Heart left ventricle (tissue), 13 donors: ENCODE data around the gene TBC1D1.

Experiments used
- POLR2A ChIP-seq, 2 donors: fragments of 450-650 bp; IDR thresholded peaks; one replicate each; pipeline ENCODE4 v1.6.1; 2017; ENCODE audit warnings: antibody characterized with exemption in 2 of 2, mild to moderate bottlenecking in 2 of 2, moderate library complexity in 2 of 2
- TF ChIP-seq, protein P1 (sequence below), 12 donors: fragments of 200-600 bp; sonication (generic) in 4 of 12; IDR thresholded peaks; one replicate each; pipeline versions ENCODE4 v1.5.0 to v1.8.0; 2018 to 2022; ENCODE audit warnings: antibody characterized with exemption in 12 of 12, mild to moderate bottlenecking in 5 of 12
- donor health status: ischemic (EF 13 %, LVEDD 7.1; RV severe dilation, severe dysfunction).
- donor health status: DM: no; HTN: yes; CAD: no.
- donor health status: DM: no; HTN: no; CAD: no.
- donor health status: ischemic (EF 25% LVEDD 6.9; RV normal size, moderate dysfunction).
- donor health status: ischemic (EF 25% LVEDD 5.7; RV mildly dilated, moderate dysfunction).
- donor health status: ischemic (EF 35%, LVEDD 5.7; RV mildly dilated, moderate dysfunction).
- donor health status: nonischemic (EF 11% LVEDD 7.7; RV severe dilation, severe dysfunction).
- donor health status: DM: yes; HTN: yes; CAD: no.
- donor health status: PGD.
- donor health status: ischemic (EF 29% LVEDD 5.4; RV normal size, mild dysfunction).
- donor health status: nonischemic (EF 23%, LVEDD 6.1; RV moderate dilation, normal function).

DNA sequence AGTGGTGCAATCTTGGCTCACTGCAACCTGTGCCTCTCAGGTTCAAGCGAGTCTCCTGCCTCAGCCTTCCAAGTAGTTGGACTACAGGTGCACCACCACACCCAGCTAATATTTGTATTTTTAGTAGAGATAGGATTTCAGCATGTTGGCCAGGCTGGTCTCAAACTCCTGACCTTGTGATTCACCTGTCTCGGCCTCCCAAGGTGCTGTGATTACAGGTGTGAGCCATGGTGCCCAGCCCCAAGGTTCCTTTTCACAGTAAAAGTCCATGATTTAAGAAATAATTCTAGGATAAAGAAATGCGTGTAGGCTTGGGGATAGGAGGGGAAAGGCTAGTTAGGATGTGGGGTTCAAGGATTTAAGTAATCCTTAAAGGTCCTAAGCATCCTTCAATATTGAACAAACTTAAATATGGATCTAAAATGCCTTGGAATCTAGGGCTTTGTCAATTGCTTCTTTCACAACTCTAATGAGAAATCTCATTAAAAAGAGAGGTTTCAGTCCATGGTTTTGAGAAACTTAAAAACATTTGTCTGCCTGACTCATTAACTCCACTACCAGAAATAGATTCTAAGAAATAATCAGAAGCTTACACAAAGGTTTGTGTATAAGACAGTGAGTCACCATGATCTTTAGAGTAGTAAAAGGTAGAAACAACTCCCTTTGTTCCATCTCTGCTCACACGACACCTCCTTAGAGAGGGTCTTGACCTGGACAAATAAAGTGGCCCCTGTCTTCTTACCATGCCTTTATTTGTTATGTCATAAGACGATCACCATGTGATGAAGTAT, 272.5 kb downstream of the TBC1D1 start:
- TF ChIP-seq, protein P1, sequence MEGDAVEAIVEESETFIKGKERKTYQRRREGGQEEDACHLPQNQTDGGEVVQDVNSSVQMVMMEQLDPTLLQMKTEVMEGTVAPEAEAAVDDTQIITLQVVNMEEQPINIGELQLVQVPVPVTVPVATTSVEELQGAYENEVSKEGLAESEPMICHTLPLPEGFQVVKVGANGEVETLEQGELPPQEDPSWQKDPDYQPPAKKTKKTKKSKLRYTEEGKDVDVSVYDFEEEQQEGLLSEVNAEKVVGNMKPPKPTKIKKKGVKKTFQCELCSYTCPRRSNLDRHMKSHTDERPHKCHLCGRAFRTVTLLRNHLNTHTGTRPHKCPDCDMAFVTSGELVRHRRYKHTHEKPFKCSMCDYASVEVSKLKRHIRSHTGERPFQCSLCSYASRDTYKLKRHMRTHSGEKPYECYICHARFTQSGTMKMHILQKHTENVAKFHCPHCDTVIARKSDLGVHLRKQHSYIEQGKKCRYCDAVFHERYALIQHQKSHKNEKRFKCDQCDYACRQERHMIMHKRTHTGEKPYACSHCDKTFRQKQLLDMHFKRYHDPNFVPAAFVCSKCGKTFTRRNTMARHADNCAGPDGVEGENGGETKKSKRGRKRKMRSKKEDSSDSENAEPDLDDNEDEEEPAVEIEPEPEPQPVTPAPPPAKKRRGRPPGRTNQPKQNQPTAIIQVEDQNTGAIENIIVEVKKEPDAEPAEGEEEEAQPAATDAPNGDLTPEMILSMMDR (IDR thresholded peaks at IDR 0.05): no peak
- no peak for TF ChIP-seq POLR2A (IDR thresholded peaks at IDR 0.05)
